GM23248 (cell line): ENCODE measurements around the gene SLC25A1.

Source experiments
- EZH2 ChIP-seq: fragments of 200-600 bp; sonication (generic); IDR thresholded peaks from 2 replicates; pipeline ENCODE4 v1.6.1; 2018; ENCODE audit warnings: antibody characterized with exemption, mild to moderate bottlenecking; ENCODE audit not compliant: insufficient read depth, poor library complexity, severe bottlenecking
- EZH2phosphoT487 ChIP-seq: fragments of 200-600 bp; sonication (generic); IDR thresholded peaks from 2 replicates; pipeline ENCODE4 v1.6.1; 2018; ENCODE audit warnings: antibody characterized with exemption, moderate library complexity, mild to moderate bottlenecking, low read depth; ENCODE audit not compliant: insufficient read depth

GRCh38 chr22:19148417-19149046 is 30.0 kb downstream of the SLC25A1 start:
- TF ChIP-seq EZH2: no peak
- no peak for TF ChIP-seq EZH2phosphoT487
